Spleen (tissue), 7 donors: ENCODE measurements around the gene SHISA2.

Experiments
- CTCF ChIP-seq, 11 experiments: fragments of 200-600 bp in 7 of 11; fragments of 450-650 bp in 4 of 11; sonication (generic) in 4 of 11; IDR thresholded peaks in 8 of 11; conservative IDR thresholded peaks in 3 of 11; 1 replicate in 7 of 11; 2 replicates in 4 of 11; pipeline versions ENCODE4 v1.4.0 to v1.8.0; 2016 to 2021; ENCODE audit warnings: antibody characterized with exemption in 11 of 11, inconsistent platforms in 4 of 11, mild to moderate bottlenecking in 1 of 11
- POLR2A ChIP-seq, 3 donors: fragments of 450-650 bp; IDR thresholded peaks; one replicate each; pipeline ENCODE4 v1.5.1; 2017; ENCODE audit warnings: antibody characterized with exemption in 3 of 3, mild to moderate bottlenecking in 1 of 3
- POLR2AphosphoS5 ChIP-seq, 3 donors: sonication (generic); formaldehyde crosslinking; IDR thresholded peaks; one replicate each; pipeline ENCODE4 v1.5.1; 2017; ENCODE audit warnings: antibody characterized with exemption in 3 of 3
- donor health status: DM: no; HTN: no; CAD: no; lungs with moderate emphysema.
- donor health status: DM: no; HTN: no; CAD: no.
- donor health status: DM: no; HTN: no; CAD: no.

DNA sequence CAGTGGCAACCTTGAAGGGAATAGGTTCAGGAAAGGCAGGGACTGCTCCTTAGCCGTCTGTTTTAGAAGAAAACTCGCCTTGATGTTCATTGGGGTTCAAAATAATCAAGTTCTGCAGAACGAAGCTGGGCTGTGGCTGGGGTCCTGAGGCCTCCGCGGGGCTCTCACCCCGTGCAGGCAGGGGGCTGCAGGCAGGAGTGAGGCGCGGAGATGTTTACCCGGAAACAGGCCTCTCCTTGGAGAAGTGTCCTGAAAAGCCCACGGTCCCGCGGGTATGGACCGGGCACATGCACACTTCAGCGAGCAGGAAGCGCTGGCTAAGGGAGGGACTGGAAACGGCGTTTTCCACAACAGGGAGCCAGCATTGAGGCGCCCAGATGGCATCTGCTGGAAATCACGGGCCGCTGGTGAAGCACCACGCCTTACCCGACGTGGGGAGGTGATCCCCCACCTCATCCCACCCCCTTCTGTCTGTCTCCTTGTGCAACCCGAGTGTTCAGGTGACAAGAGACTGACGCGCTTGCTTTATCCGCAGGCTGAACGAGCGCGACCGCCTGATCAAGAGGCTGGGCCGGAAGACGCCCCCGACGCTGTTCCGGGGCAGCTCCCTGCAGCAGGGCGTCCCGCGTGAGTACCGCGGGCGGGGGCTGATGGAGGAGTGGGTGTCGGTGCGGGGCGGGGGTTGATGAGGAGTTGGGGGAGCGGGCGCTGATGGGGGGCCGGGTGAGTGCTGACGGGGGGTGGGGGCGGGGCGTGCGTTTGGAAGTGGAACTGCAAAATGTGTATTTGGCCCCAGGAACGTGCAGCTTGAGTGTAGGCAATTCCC is 39.6 kb downstream of the SHISA2 start:
- TF ChIP-seq CTCF (IDR thresholded peaks at IDR 0.05 in 8 of 11, conservative IDR thresholded peaks at IDR 0.05 in 3 of 11) (no peak), POLR2A (IDR thresholded peaks at IDR 0.05) (no peak), POLR2AphosphoS5 (IDR thresholded peaks at IDR 0.05) (peak; percentile 9 to 71 (median 53))
